HL-60 (cell line): ENCODE measurements around the gene LEMD2.

Experiments
- DNase-seq, 2 experiments: peaks; one replicate each; pipeline ENCODE4 v3.0.0-alpha.2; 2010 to 2020; ENCODE audit warnings: low read depth in 1 of 2, low spot score in 1 of 2
- H3K27ac ChIP-seq: fragments of 250-450 bp; sonication (Bioruptor Pico); replicated peaks from 2 replicates; pipeline ENCODE4 v1.5.1; 2020; ENCODE audit warnings: mild to moderate bottlenecking, moderate library complexity
- H3K27me3 ChIP-seq: fragments of 250-450 bp; sonication (Bioruptor Pico); 2 replicates; pipeline ENCODE4 v1.5.1; 2021; ENCODE audit warnings: mild to moderate bottlenecking, moderate library complexity; ENCODE audit not compliant: insufficient read depth, poor library complexity, severe bottlenecking
- H3K4me3 ChIP-seq: replicated peaks from 2 replicates; pipeline ENCODE4 v1.5.1; 2011; ENCODE audit warnings: mild to moderate bottlenecking, control low read depth, low read length; ENCODE audit not compliant: insufficient read depth
- GABPA ChIP-seq: IDR thresholded peaks from 2 replicates; pipeline ENCODE4 v1.6.1; 2012; ENCODE audit warnings: low read depth
- POLR2AphosphoS5 ChIP-seq: IDR thresholded peaks from 2 replicates; pipeline ENCODE4 v1.6.1; 2012; ENCODE audit warnings: low read depth
- SPI1 ChIP-seq: IDR thresholded peaks from 2 replicates; pipeline ENCODE4 v1.6.1; 2012; ENCODE audit warnings: low read depth, mild to moderate bottlenecking, borderline replicate concordance
- TF ChIP-seq, protein P1 (sequence below): IDR thresholded peaks from 2 replicates; pipeline ENCODE4 v1.6.1; 2012; ENCODE audit warnings: low read depth; ENCODE audit not compliant: insufficient replicate concordance
- TF ChIP-seq, protein P2 (sequence below): IDR thresholded peaks from one replicate; pipeline ENCODE4 v1.5.1; 2011; ENCODE audit warnings: low read length, control low read depth, inconsistent platforms; ENCODE audit not compliant: insufficient read depth

Gene LEMD2

GRCh38 chr6:33813990-33814985 lies 25.4 kb upstream of the LEMD2 start:
- DNase-seq = no peak
- Histone ChIP-seq H3K4me3 (no peak overlapping the region), H3K27ac (no peak overlapping the region), H3K27me3 (peaks cover 2% of the 10 kb centered on the region)
- TF ChIP-seq, protein P1, sequence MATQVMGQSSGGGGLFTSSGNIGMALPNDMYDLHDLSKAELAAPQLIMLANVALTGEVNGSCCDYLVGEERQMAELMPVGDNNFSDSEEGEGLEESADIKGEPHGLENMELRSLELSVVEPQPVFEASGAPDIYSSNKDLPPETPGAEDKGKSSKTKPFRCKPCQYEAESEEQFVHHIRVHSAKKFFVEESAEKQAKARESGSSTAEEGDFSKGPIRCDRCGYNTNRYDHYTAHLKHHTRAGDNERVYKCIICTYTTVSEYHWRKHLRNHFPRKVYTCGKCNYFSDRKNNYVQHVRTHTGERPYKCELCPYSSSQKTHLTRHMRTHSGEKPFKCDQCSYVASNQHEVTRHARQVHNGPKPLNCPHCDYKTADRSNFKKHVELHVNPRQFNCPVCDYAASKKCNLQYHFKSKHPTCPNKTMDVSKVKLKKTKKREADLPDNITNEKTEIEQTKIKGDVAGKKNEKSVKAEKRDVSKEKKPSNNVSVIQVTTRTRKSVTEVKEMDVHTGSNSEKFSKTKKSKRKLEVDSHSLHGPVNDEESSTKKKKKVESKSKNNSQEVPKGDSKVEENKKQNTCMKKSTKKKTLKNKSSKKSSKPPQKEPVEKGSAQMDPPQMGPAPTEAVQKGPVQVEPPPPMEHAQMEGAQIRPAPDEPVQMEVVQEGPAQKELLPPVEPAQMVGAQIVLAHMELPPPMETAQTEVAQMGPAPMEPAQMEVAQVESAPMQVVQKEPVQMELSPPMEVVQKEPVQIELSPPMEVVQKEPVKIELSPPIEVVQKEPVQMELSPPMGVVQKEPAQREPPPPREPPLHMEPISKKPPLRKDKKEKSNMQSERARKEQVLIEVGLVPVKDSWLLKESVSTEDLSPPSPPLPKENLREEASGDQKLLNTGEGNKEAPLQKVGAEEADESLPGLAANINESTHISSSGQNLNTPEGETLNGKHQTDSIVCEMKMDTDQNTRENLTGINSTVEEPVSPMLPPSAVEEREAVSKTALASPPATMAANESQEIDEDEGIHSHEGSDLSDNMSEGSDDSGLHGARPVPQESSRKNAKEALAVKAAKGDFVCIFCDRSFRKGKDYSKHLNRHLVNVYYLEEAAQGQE = no peak
- TF ChIP-seq, protein P2, sequence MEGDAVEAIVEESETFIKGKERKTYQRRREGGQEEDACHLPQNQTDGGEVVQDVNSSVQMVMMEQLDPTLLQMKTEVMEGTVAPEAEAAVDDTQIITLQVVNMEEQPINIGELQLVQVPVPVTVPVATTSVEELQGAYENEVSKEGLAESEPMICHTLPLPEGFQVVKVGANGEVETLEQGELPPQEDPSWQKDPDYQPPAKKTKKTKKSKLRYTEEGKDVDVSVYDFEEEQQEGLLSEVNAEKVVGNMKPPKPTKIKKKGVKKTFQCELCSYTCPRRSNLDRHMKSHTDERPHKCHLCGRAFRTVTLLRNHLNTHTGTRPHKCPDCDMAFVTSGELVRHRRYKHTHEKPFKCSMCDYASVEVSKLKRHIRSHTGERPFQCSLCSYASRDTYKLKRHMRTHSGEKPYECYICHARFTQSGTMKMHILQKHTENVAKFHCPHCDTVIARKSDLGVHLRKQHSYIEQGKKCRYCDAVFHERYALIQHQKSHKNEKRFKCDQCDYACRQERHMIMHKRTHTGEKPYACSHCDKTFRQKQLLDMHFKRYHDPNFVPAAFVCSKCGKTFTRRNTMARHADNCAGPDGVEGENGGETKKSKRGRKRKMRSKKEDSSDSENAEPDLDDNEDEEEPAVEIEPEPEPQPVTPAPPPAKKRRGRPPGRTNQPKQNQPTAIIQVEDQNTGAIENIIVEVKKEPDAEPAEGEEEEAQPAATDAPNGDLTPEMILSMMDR = no peak

- H3K27me3 ChIP-seq = peaks cover 2% of the 10 kb centered on the region
- no peak overlapping the region for H3K27ac ChIP-seq
- no peak overlapping the region for H3K4me3 ChIP-seq
- DNase-seq = no peak
- TF ChIP-seq, protein P1 = peak; percentile 13
- no peak for TF ChIP-seq POLR2AphosphoS5
These were observed 24.4 kb upstream of the LEMD2 start for GRCh38 chr6:33813246-33813904.

GRCh38 chr6:33812669-33813068 lies 23.7 kb upstream of the LEMD2 start:
- Histone ChIP-seq H3K27me3 (peaks cover 9% of the 10 kb centered on the region), H3K4me3 (no peak overlapping the region), H3K27ac (no peak overlapping the region)
- no peak for DNase-seq
- TF ChIP-seq, protein P1 = peak; percentile 99
- TF ChIP-seq POLR2AphosphoS5 = no peak
- TF ChIP-seq, protein P2 = no peak
- no peak for TF ChIP-seq SPI1
- no peak for TF ChIP-seq GABPA
